ENCODE data around the gene NDUFS5.
A peak's percentile ranks its signal among the peaks of the same experiment; 100 is the strongest.
"Not testable (repeated sequence)": the region's sequence is repeated elsewhere in the genome, so short reads cannot be mapped to it uniquely, and the experiment has no call there.

Gene NDUFS5

DNA sequence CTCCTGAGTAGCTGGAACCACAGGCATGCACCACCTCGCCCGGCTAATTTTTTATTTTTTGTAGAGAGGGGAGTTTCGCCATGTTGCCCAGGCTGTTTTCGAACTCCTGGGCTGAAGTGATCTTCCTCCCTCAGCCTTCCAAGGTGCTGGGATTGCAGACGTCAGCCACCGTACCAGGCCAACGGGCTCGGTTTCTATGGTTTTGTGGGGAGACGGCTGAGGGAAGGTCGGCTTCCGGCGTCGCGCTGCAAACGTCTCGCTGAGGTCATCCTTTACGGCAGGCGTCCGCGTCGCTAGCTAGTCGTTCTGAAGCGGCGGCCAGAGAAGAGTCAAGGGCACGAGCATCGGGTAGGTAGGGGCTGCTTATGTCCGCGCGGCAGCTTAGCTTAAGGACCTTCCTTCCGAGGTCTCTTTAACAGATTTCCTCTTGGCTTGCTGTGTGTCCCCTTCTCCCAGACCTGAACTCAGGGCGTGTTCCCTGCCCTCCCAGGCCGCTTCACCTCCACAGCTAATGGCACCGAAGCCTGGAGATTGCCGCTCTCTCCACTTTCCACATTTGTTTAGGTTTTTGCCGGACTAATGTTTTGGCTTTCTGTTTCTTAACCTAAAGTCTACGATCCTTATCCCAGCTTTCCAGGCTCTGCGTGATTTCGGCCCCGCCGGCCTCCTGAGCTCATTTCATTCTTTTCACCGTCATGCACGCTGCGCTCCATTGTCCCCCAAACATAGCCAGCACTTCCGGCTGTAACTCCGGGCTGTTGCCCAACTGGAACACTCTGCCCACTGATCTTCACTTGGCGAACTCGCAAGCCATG, at the start of gene NDUFS5:
Gene NDUFS5 (plus strand): TSS at position 300 of the 815 bp plus-strand sequence. CDS start 2,375 bp downstream, outside the sequence.
- peak; percentile 91 for DNase-seq (ENCODE audit: low spot score)

- DNase-seq (ENCODE audit: low spot score): not testable (repeated sequence)
Observed at GRCh38 chr1:38977399-38978244, 48.5 kb upstream of the NDUFS5 start.

DNA sequence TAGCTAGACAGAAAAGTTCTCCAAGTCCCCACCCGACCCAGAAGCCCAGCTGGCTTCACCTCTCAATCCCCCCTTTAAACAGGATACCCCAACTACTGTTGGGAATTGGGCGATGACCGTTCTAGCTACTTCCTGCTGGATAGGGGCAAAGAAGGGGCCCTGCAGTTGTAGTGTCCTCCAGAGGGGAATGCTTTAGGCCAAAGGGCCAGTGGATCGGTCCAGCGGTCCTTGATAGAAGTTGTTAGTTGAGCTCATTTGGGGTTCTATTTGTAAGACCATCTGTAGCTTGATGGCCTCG, 48.0 kb upstream of the NDUFS5 start:
- not testable (repeated sequence) for DNase-seq (ENCODE audit: low spot score)

- not testable (repeated sequence) for DNase-seq (ENCODE audit: low spot score)
Observed at GRCh38 chr1:38979380-38979779, 46.8 kb upstream of the NDUFS5 start.

DNA sequence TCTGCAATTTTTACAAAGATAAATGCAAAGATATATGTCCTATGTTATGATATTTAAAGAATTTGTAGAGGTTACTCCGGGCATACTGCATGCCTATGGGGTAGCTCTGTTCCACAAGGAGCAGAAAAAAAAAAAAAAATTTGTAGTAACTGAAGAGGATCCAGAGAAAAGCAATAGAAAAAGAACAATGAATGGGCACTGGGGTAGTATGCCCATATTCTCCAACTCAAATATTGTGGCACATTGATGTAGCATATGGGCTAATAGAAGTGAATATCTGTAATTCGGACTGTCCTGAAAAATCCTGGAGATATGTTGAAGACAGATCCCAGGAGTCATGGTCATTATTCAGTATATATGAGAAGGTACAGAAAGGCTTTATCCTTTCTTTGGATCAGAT, 36.2 kb upstream of the NDUFS5 start:
- no peak for DNase-seq (ENCODE audit: low spot score)

- peak; percentile 16 for DNase-seq (ENCODE audit: low spot score)
Observed at GRCh38 chr1:38990386-38990737, 35.8 kb upstream of the NDUFS5 start.

DNA sequence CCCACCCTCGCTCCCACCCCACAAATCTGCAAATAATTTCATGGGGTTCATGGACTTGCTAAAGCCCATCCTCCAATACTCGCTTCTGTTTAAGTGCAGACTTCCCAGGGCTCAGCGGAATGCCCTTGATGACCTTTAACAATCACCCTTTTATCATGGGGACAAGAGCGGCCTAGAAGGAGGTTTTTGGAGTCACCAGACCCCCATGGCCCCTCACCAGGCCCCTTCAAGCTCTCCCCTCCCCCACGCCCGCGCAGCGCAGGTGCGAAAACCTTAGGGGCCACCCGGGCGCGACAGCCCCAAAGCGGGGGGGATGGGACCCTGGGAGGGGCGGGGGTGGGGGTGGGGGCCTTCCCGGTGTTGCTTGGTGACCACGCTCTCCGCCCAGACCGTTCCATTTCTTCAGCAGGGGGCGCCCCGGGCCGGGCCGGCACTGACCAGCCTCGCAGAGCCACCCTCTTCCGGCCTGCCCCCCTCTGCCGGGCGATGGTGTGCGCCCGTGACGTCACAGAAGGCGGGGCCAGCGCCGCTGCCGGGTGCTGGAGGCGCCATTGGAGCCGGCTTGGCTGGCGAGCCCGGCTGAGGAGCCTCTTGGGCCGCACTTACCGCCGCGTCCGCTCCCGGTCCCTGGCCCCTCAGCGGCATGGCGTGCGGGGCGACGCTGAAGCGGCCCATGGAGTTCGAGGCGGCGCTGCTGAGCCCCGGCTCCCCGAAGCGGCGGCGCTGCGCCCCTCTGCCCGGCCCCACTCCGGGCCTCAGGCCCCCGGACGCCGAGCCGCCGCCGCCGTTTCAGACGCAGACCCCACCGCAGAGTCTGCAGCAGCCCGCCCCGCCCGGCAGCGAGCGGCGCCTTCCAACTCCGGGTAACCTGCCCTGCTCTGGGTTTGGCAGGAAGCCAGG, 35.2 kb upstream of the NDUFS5 start, which contains the start of gene AKIRIN1:
Gene AKIRIN1 (plus strand): TSS at position 539 of the 900 bp plus-strand sequence. CDS start 105 bp downstream, at position 644.
- DNase-seq (ENCODE audit: low spot score): peak; percentile 100

- DNase-seq (ENCODE audit: low spot score): peak; percentile 54
Observed at GRCh38 chr1:38991638-38992411, 34.3 kb upstream of the NDUFS5 start.

DNA sequence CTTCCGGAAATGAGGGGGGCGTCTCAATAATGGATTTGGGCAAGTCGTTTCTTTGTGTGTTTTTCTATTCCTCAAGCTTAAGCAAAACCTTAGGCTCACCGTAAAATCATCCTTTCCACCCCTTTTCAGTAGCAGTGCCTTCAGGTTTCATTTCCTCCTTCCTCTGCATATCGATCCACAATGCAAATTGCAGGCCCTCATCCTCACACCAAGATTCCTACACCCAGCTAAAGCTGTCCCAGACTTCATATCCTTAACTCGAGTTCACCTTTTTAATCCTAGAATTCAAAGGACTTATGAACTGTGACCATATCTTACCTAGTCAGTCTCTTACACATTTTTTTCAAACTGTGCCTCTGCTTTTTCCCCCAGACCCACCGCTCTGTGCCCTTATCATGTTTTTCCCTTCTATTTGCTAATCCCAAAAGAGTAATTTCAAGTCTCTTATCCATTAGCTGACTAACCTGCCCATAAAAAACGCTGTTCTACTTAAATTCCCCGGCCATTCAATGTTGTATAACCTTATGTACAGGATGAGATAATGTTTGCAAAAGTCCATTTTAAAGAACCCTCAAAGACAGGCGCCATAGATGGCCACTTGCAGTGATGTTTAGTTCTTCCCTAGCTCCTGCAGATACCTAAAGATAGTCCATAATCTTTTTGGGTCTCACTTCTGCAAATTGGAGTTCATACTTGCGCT, 33.6 kb upstream of the NDUFS5 start:
- no peak for DNase-seq (ENCODE audit: low spot score)

DNA sequence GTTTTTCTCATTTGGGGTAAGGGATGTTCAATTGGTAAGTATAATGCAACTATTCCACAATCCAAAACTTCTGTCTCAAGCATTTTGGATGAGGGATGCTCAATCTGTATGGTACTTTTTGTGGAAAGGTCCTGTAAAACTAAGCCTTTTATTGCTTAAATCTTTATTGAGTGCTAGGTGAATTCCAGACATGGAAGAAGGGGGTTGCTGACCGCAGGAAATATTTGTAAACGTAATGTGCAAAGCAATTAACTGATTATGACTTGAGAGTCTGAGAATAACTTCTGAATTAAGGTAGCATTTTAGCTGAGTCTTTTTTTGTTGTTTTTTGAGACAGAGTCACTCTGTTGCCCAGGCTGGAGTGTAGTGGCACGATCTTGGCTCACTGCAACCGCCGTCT, 32.0 kb upstream of the NDUFS5 start:
- no peak for DNase-seq (ENCODE audit: low spot score)

- DNase-seq (ENCODE audit: low spot score): no peak
Observed at GRCh38 chr1:38997034-38997900, 28.9 kb upstream of the NDUFS5 start.

DNA sequence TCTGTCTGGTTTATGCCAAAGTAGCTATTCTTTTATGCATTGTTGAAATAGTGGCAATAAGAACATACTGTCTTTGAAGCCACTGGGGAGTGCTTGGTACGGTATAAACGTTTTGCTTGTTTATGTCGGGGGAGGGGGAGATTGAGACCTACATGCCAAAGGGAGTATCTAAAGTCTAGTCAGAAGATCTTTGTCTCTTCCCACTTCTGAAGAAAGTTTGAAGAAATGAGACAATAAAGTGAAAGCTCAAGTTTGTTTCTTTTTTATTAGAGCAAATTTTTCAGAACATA, 28.3 kb upstream of the NDUFS5 start:
- no peak for DNase-seq (ENCODE audit: low spot score)

- no peak for DNase-seq (ENCODE audit: low spot score)
Observed at GRCh38 chr1:39001516-39002421, 24.4 kb upstream of the NDUFS5 start.

DNA sequence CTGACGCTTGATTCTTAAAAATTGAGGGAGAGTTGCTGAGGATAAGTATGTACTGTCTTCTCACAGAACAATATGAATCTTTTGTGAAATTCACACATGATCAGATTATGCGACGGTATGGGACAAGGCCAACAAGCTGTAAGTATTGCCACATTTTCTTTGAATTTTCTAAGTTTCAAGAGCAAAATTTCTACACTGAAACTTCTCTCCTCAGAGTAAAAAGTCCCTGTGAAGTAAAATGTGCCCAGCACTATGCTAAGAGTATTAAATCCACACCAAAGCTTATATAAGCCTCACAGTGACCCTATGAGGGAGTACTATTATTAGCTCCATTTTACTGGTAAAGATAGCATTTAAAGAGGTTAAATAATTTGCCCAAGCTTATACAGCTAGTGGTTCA, 22.9 kb upstream of the NDUFS5 start:
- DNase-seq (ENCODE audit: low spot score): no peak

DNA sequence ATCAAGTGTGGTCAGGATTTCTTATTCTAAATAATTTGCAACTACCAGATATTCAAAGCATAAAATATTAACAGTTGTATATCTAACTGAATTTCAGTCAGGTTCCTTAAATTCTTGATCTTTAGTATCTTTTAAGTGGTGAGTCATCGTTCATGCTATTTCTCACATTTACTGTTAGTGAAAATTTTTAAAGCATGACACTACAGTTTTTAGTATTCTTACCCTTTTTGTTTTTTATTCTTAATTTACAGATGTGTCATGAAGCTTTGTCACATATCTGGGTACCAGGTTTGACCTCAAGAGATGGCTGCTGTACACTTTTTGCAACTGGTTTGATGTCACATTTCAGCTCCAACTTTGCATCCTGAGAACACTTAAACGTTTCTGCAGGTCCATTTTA, 22.4 kb upstream of the NDUFS5 start:
- no peak for DNase-seq (ENCODE audit: low spot score)

- no peak for DNase-seq (ENCODE audit: low spot score)
Observed at GRCh38 chr1:39006287-39006686, 19.9 kb upstream of the NDUFS5 start.

DNA sequence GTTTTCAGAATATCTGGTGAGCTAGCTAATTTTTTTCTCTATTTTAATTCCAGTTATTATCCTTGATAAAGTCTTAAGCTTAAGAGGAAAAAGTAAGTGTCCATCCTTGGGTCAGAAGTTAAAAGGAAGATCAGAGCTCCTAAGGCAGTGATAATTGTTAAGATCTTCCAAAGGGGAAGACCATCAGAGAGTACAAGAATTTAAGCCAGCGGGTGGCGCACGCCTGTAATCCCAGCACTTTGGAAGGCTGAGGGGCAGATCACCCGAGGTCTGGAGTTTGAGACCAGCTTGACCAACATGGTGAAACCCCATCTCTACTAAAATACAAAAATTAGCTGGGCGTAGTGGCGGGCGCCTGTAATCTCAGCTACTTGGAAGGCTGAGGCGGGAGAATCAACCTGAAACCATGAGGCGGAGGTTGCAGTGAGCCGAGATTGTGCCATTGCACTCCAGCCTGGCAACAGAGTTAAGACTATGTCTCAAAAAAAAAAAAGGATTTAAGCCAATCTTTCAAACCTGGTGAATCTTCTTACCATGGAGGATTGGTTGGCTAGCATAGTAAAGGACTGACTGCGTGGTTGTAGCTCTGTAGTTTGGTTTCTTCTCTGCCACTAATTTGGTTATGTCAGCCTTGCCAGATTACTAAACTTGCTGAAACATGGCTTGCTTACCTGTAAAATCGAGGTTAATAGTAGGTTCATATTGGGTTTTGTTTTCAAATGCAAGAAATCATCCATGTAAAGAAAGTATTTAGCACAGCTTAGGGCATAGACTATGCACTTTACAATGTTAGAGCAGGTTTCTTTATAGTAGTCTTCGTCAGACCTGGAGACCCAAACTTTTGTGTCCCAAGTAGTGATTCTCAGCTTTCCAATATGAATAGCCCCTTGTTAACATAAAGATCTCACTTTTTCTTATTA, 19.2 kb upstream of the NDUFS5 start:
- DNase-seq (ENCODE audit: low spot score): no peak

DNA sequence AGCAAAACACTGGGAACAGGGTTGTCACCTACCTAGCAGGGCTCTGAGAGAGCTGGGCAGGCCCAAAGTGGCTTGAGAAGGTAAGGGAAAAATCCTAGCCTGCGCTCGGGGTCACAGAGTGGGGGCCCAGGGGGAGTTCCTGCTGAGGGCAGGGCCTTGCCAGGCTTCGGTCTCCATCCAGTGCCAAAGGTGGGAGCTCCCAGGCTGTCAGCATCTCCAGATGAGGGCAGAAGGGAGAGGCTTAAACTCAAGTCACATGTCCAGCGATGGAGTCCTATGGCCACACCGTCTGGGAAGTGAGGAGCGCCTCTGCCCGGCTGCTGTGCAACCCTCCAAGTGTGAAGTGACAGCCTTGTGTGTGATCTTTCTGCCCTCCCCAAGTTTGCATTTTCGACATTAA, 11.2 kb upstream of the NDUFS5 start:
- DNase-seq (ENCODE audit: low spot score): not testable (repeated sequence)
